Prostate gland (tissue), 2 donors: ENCODE results near the gene NXPH1. TPM values are rescaled to one million over a fixed set of nuclear protein-coding genes. Genes with fewer than 3 reads are reported as not detected.

Experiments used
- DNase-seq: peaks from one replicate; pipeline ENCODE4 v3.0.0-alpha.2; 2019; ENCODE audit warnings: low spot score
- H3K27ac ChIP-seq, 2 donors: fragments of 200-600 bp; sonication (generic); 2 replicates each; pipeline ENCODE4 v1.5.1; 2017 to 2019
- H3K27me3 ChIP-seq: fragments of 200-600 bp; sonication (generic); replicated peaks from 2 replicates; pipeline ENCODE4 v1.5.1; 2019; ENCODE audit not compliant: insufficient read depth
- H3K36me3 ChIP-seq, 2 donors: fragments of 200-600 bp; sonication (generic); 1 replicate in 1 of 2; 2 replicates in 1 of 2; pipeline versions ENCODE4 v1.5.1 to v1.8.1; 2017 to 2019
- H3K4me1 ChIP-seq: fragments of 200-600 bp; sonication (generic); replicated peaks from 2 replicates; pipeline ENCODE4 v1.5.1; 2019
- H3K4me3 ChIP-seq, 2 donors: fragments of 200-600 bp; sonication (generic); 2 replicates each; pipeline ENCODE4 v1.5.1; 2017 to 2019
- H3K9me3 ChIP-seq: fragments of 200-600 bp; sonication (generic); 2 replicates; pipeline ENCODE4 v1.5.1; 2017
- POLR2A ChIP-seq: fragments of 450-650 bp; IDR thresholded peaks from one replicate; pipeline ENCODE4 v1.6.1; 2016; ENCODE audit warnings: antibody characterized with exemption, mild to moderate bottlenecking
- POLR2AphosphoS5 ChIP-seq: sonication (generic); formaldehyde crosslinking; IDR thresholded peaks from one replicate; pipeline ENCODE4 v1.6.1; 2017; ENCODE audit warnings: antibody characterized with exemption
- WGBS: methylation state at CpG from one replicate; pipeline ENCODE4 v1.1.5; 2018; 5-methylcytosine and 5-hydroxymethylcytosine counted together
- intact Hi-C: fragments of 100-400 bp; cut with DNase I; formaldehyde crosslinking; loops from one replicate; pipeline ENCODE4 v1.14.2; 2022
- total RNA-seq, 2 donors: library from RNA; depleted of rRNA; stranded (reverse); fragments of >200 nt; gene quantifications; one replicate each; pipeline ENCODE4 v1.1.0, GENCODE V29; 2016
- TF ChIP-seq, protein P1 (sequence below), 4 experiments: fragments of 200-600 bp in 2 of 4; fragments of 450-650 bp in 2 of 4; sonication (generic) in 2 of 4; IDR thresholded peaks; 1 replicate in 3 of 4; 2 replicates in 1 of 4; pipeline ENCODE4 v1.5.1; 2016 to 2019; ENCODE audit warnings: antibody characterized with exemption in 4 of 4, mild to moderate bottlenecking in 2 of 4, moderate library complexity in 2 of 4

NXPH1 gene
- total RNA-seq, 2 donors from 2014 or later, result not detected

- WGBS, result 17% methylated on average over 1 of the region's 1 CpG
- intact Hi-C loops, result no loop called here
- H3K4me1 ChIP-seq, result no peaks in the 10 kb centered on the region
- H3K4me3 ChIP-seq, result no peak overlapping the region
- no peaks in the 10 kb centered on the region for H3K9me3 ChIP-seq
- H3K36me3 ChIP-seq, result no peaks in the 10 kb centered on the region
- TF ChIP-seq POLR2AphosphoS5, result no peak
- TF ChIP-seq, protein P1, sequence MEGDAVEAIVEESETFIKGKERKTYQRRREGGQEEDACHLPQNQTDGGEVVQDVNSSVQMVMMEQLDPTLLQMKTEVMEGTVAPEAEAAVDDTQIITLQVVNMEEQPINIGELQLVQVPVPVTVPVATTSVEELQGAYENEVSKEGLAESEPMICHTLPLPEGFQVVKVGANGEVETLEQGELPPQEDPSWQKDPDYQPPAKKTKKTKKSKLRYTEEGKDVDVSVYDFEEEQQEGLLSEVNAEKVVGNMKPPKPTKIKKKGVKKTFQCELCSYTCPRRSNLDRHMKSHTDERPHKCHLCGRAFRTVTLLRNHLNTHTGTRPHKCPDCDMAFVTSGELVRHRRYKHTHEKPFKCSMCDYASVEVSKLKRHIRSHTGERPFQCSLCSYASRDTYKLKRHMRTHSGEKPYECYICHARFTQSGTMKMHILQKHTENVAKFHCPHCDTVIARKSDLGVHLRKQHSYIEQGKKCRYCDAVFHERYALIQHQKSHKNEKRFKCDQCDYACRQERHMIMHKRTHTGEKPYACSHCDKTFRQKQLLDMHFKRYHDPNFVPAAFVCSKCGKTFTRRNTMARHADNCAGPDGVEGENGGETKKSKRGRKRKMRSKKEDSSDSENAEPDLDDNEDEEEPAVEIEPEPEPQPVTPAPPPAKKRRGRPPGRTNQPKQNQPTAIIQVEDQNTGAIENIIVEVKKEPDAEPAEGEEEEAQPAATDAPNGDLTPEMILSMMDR (IDR thresholded peaks at IDR 0.05), result no peak
- TF ChIP-seq POLR2A, result no peak
- DNase-seq, result no peak
- H3K27me3 ChIP-seq, result no peaks in the 10 kb centered on the region
- no peak overlapping the region for H3K27ac ChIP-seq
Measured at GRCh38 chr7:8408871-8409270, 24.5 kb upstream of the NXPH1 start.

GRCh38 chr7:8411103-8411502, 22.3 kb upstream of the NXPH1 start:
- DNase-seq, result no peak
- no peaks in the 10 kb centered on the region for H3K9me3 ChIP-seq
- H3K27ac ChIP-seq, result no peak overlapping the region
- intact Hi-C loops, result no loop called here
- TF ChIP-seq POLR2AphosphoS5 (no peak), POLR2A (no peak)
- TF ChIP-seq, protein P1 (IDR thresholded peaks at IDR 0.05), result no peak
- H3K4me3 ChIP-seq, result no peak overlapping the region
- WGBS, result 78% methylated on average over 1 of the region's 1 CpG
- H3K36me3 ChIP-seq, result no peaks in the 10 kb centered on the region
- H3K27me3 ChIP-seq, result no peaks in the 10 kb centered on the region
- no peaks in the 10 kb centered on the region for H3K4me1 ChIP-seq

GRCh38 chr7:8413600-8413999, 19.8 kb upstream of the NXPH1 start:
- H3K27ac ChIP-seq, result no peak overlapping the region
- H3K4me3 ChIP-seq, result no peak overlapping the region
- H3K9me3 ChIP-seq, result no peaks in the 10 kb centered on the region
- no peaks in the 10 kb centered on the region for H3K36me3 ChIP-seq
- WGBS, result 85% methylated on average over 4 of the region's 4 CpGs
- TF ChIP-seq, protein P1 (IDR thresholded peaks at IDR 0.05), result no peak
- TF ChIP-seq POLR2A (no peak), POLR2AphosphoS5 (no peak)
- DNase-seq, result no peak
- intact Hi-C loops, result no loop called here
- H3K27me3 ChIP-seq, result no peaks in the 10 kb centered on the region
- no peaks in the 10 kb centered on the region for H3K4me1 ChIP-seq

- peak; percentile 55 for DNase-seq
- intact Hi-C loops, result no loop called here
- TF ChIP-seq, protein P1 (IDR thresholded peaks at IDR 0.05), result peak; percentile 46 to 80 (median 71)
- TF ChIP-seq POLR2AphosphoS5, result no peak
- Histone ChIP-seq H3K27me3 (no peaks in the 10 kb centered on the region), H3K27ac (no peak overlapping the region), H3K4me1 (no peaks in the 10 kb centered on the region), H3K36me3 (no peaks in the 10 kb centered on the region), H3K4me3 (no peak overlapping the region), H3K9me3 (no peaks in the 10 kb centered on the region)
- 3% methylated on average over 1 of the region's 1 CpG for WGBS
Measured at GRCh38 chr7:8418629-8419245, 14.7 kb upstream of the NXPH1 start.

GRCh38 chr7:8422177-8422576, 11.2 kb upstream of the NXPH1 start:
- intact Hi-C loops, result loop anchor here (5.0 kb wide), 1 partner anchor 1995 kb away; no protein-coding TSS in a partner anchor
- Histone ChIP-seq H3K27me3 (no peaks in the 10 kb centered on the region), H3K9me3 (no peaks in the 10 kb centered on the region), H3K4me1 (no peaks in the 10 kb centered on the region), H3K36me3 (no peaks in the 10 kb centered on the region), H3K27ac (no peak overlapping the region), H3K4me3 (no peak overlapping the region)
- 59% methylated on average over 1 of the region's 1 CpG for WGBS
- TF ChIP-seq, protein P1 (IDR thresholded peaks at IDR 0.05), result no peak
- TF ChIP-seq POLR2AphosphoS5 (no peak), POLR2A (no peak)
- DNase-seq, result no peak
